Activated CD4-positive, alpha-beta T cell treated with anti-CD3 and anti-CD28 coated beads for 48 hours (primary cell): Measurements from ENCODE around the gene EMSY.

Source experiments
- DNase-seq: peaks from one replicate; pipeline ENCODE4 v3.0.0-alpha.2; 2020

EMSY gene

DNA sequence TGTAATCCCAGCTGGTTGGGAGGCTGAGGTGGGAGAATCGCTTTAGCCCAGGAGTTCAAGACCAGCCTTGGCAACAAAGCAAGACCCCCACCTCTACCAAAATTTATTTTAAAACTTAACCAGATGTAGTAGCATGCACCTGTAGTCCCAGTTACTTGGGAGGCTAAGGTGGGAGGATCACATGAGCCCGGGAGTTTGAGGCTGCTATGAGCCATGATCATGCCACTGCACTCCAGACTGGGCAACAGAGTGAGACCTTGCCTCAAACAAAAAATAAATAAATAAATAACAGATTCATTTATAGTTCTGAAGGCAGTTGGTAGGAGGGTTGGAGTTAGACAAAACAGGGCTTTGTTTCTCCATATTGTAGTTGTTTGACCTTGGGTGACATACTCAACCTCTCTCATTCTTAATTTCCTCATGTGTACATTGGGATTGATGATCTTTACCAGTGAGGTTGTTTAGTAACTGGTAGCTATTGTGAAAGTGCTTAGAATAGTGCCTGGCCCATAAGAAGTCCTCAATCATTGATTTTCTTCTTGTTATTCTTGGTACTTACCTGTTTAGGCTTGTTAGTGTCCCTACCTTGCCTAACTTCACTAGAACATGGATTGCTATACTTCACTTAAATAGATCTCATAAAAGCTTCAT lies 79.1 kb downstream of the EMSY start:
- no peak for DNase-seq

DNA sequence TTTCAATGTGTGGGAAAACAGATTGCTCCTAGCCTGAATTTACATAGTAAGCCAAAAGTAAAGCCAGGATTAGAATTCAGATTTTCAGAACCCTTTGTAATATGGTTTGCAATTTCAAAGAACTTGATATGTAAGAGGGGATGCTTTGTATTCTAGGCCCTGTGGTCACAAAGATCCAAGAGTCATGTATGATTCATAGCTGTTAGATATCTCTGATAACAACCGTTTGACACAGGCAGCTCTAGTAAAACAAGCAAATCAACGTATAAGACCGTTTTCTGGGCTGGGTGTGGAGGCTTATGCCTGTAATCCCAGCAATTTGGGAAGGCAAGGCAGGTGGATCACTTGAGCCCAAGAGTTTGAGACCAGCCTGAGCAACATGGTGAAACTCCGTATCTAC lies 79.6 kb downstream of the EMSY start:
- no peak for DNase-seq

DNA sequence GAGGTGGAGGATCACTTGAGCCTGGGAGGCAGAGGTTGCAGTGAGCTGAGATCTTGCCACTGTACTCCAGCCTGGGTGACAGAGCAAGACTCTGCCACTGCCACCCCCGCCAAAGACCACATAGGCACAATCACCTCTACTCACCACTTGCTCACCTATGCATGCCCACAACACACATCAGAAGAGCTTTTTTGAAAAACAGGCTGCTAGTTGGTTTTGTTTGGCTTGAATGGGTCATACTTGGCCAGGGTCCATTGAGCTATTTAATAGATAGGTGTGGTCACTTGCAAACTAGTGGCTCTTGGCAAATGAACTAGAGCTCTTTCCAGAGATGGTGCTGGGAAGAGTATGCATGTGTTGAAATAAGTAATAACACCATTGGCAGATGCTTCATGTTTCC lies 80.1 kb downstream of the EMSY start:
- no peak for DNase-seq

DNA sequence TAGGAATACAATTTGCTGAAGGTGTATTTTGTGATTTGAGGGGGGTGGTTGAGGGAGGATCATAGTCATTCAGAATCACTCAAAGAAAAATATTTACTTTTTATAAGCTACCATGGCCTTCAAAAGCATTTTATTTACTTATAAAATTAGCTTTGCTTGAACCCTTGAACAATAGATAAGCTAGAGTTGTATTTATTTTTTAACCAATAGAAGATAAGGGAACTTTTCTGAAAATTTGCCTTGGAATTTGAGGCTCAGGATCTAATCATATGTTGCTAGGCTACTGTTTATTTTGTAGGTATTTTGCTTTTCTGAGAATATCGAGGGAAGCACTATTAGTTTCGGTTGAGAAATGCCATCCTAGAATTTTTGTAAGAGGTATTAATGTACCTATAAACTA lies 82.1 kb downstream of the EMSY start:
- no peak for DNase-seq

DNA sequence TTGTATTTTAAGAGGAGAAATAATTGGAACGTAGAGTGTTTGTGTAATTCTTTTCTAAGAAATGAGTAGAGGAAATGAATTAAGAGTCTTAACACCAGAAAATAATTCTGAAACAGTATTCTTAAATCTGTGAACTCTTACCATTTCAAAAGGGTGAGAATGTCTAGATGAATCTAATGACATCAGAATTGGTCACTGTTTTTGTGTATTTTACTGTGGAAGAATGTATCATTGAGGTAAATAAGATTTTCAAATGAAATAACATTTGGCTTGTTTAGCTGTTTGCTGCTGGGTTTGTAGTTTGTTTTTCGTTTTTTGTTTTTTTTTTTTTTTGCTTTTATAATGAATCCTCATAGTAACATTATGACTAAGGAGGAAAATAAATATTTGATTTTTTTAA lies 97.6 kb downstream of the EMSY start:
- no peak for DNase-seq

DNA sequence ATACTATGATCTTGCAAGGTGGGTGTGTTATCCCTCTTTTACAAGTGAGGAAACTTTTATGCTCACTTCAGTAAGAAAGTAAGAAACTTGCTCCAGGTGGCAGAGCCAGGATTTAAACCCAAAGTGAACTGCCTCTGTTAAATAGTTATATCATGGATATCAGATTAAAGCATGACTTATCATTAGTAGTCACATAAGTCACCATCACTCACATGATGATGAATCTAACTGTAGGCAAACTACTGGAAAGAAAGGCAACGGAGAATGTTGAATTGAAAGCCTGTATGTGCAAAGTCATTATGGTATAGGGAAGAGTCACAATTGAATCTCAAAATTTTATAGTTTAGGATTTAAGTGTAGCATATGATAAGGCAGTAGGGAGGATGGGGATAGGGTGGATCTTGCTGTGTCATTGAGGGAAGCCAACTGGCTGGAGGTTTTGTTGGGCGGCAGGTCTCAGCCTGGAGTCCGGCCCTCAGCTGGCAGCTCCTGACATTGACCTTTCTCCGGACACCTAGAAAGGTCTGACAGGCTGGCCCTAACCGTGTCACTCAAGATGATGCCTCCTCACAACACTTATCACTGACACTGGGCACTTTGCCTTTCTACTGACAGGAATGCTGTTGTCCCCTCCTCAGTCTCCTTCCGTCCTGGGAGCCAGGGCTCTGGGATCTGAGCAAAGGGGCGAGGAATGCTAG lies 98.3 kb downstream of the EMSY start:
- no peak for DNase-seq

DNA sequence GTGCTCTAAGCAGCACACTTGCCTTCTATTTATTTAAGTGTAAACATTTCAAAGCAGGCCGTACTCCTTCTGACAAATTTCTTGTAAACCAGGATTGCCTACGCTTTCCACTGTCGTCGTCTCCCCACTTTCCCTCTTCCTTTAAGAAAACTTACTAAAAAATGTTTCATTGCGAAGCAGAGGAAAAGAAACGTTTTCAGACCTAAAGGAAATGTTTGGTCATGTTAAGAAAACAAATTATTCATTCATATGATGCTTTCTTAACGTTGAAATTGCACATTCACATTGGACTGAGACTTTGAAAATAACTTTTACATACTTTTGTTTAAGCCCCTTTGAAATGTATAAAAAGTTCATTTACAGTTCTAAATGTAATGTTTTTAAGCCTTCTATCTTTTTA lies 106.0 kb downstream of the EMSY start:
- DNase-seq: no peak

DNA sequence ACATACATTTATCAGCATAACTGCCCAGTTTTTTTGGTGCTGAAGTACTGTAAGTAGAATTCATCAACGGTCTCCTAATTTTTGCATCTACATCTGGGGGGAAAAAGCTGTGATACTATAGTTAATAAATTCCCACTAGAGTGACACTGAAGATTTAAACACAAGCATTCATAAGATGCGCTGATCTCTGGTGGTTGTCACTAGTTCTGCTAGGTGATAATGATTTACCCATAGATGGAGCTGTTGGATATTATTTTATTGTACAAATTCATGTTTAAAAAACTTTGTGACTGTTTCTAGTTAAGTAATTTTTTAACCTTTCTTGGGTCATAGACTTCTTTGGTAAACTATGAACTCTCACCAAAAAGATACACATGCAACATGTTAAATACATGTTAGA lies 106.6 kb downstream of the EMSY start:
- no peak for DNase-seq

DNA sequence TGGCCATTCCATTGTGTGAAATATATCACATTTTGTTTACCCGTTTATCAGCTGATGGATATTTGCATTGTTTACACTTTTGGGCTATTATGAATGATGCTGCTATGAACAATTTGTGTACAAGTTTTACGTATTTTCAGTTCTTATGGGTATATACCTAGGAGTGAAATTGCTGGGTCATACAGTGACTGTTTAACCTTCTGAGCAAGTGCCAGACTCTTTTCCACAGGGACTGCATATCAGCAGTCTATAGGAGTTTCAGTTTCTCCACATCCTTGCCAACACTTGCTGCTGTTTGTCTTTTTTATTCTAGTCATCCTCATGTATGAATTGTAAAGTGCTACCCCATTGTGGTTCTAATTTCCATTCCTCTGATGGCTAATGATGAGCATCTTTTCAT lies 108.2 kb downstream of the EMSY start:
- no peak for DNase-seq

DNA sequence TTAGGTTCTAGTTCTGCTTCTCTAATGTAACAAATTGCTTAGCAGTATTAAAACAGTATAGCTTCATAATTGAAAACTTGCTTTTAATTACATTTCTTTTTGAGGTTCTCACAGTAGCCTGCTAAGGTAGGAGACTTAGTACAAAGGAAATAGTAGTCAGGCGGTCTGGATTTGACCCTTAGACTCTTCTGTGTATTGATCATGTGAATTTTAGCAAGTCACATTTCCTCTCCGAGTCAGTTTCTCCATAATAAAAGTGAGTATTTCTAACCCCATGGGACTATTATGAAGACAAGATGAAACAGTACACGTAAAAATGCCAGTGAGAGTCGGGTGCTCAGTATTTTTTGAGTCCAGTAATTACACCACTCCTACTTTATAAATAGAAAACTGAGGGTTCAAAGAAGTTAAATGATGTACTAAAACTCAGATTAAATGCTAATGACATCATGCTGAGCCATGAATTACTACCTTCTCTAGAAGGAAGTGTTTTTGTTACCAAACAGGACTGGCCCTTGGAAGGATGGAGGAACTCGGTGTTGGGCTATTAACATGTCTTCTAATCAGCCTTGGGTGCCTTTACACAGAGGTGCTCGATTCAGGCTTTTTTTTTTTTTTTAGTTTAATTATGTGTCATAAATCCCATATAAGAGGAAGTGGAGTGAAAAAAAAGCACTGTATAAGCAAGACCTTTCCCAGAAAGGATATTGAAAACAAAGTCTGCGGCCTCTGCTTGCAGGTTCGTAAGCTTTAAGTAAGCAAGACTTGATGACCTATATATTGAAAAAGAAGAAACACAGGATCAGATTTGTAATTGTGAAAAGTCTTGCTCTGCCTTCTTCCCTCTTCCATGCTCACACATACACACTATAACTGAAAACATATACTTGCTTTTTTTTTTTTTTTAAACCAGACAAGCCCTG lies 109.0 kb downstream of the EMSY start:
- no peak for DNase-seq

DNA sequence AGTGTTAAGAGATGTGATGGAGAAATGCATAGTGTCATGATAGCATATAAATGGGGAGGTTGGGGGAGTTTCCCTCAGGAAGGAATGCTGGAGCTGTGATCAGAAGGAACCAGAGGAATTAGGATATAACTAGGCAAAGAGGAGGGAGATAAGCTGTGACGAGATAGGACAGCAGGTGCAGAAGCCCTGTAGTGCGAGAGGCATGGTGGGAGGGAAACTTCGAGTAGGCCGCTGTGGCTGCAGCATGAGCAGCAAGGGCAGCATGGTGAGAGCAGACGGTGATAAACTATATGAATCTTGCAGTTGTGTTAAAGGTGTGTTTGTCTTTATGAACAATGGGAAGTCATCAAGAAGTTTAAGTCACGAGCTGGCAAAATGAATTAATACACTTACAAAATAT lies 109.9 kb downstream of the EMSY start:
- no peak for DNase-seq

DNA sequence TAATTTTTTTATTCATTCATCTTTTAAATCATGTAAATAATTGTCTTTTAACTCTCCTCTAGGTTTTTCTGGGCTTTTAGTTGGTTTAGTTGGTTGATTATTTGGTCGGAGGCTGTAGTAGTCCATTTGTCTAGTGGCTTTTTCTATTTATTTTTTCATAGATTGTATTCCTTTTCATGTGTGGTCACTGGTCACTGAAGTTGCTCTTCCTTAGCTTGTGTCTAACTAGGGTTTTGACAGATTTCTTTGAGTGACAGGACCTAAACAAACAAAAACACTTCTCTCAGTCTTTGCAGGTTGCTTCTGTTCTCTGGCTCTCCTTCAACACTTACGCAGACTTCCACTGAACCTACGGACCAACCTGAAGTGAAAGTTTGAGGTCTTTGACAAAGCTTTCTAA lies 112.6 kb downstream of the EMSY start:
- DNase-seq: no peak

DNA sequence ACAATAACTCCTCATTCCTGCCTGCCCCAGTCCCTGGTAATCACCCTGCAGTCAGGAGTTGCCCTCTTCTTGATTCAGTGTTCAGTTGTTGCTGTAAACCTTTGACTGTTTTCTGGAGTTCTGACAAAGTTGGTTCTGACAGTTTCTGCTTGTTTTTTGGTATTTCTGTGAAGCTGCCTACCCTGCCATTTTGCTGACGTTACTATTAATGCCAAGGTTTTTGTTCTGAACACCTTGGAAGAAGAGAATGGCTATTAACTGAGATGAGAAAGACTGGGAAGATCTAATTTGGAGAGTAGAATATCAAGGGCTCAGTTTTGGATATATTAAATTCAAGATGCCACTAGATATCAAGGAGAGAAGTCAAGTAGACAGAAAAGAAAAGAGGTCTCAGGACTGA lies 113.7 kb downstream of the EMSY start:
- no peak for DNase-seq

DNA sequence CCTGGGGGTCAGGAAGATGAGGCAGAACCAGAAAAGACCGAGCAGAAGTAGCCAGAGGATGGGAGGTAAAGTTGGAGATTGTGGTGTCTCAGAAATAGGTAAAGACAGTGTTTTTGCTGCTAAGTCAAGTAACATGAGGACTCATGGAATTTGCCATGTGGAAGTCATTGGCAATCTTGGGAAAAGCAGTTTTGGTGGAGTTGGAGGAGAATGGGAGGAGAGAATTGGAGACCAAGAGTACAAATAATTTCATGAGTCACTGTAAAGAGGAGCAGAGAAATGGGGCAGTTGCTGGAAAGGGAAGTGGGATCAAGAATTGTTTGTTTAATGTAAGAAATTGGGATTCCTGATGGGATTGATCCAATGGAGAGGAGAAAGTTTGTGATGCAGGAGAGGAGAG lies 114.1 kb downstream of the EMSY start:
- no peak for DNase-seq

DNA sequence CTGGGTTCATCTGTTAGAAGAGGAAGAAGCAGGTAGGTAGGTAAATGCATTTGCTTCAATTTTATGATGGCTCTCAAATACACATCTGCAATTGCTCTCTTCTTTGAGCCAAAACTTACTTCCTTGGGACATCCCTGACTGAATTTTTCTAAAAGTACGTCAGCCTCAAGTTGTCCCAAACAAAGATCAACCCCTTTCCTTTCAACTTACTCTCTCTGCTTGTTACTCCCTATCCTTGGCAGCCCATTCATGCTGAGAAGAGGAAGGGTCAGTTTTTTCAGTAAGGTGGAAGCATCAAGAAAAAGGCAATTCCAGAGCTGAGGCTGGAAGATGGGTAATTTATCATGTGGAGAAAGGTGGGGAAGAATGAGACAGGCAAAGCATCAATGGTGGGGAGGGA lies 114.5 kb downstream of the EMSY start:
- no peak for DNase-seq

DNA sequence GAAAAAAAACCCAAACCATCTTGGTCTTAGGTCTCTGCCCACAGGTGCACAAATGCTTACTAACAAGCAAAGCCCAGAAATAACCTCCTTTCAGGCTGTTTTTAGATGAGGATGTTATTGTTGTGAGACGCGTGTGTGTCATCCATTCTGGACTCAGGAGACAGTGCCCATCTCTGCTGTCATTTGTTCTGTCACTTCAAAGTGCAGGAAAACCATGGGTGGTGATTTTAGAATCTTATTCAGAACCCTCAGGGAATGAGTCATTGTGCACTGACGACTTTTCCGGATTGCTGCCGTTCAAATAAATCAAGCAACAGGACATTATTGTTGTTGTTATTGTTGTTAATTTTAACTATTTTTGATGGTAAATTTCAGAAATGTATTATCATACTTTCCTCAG lies 115.4 kb downstream of the EMSY start:
- DNase-seq: peak; percentile 19

DNA sequence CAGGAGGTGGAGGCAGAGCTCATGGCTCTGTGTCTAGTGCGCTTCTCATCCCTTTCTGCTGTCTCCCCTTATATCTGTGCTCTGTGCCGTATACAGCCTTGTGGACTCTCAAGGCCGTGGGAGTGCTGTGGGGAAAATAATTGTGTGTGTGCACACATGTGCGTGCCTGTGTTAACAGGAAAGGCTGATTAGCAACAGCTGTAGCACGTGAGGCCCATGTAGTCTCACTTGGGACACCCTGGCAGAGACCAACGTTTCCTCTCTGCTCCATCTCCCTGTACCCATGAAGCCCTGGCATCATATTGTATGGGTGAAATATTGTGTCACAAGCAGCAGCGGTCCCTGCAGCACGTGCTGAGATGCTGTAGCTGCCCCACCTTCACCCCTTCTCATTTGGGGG lies 116.4 kb downstream of the EMSY start:
- no peak for DNase-seq

DNA sequence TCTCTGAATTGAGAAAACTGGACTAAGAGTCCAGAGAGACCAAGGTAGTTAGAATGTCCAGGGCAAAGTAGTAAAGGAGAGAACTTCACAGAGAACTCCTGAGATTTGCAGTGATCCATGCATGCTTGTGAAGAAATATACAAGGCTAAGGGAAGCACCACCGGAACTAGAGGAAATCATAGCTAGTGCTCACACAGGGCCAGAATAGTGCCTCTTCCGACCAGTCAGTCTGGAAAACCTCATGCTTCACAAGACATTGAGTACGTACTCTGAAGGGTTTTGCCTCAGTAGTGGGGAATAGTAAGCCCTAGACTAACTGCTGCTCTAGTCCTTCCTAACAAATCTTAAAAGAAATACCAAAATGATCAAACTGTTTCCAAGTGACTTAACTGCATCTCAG lies 117.7 kb downstream of the EMSY start:
- no peak for DNase-seq

DNA sequence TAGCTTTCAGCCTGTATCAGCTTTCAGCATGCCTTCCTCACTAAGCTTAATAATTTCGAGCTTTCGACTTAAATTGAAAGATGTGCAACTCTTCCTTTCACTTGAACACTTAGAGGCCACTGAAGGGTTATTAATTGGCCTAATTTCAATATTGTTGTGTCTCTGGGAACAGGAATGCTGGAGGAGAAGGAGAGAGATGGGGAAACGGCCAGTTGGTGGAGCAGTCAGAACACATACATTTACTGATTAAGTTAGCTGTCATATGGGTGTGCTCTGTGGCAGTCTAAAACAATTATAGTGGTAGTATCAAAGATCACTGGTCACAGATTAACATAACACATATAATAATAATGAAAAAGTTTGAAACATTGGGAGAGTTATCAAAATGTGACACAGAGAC lies 119.5 kb downstream of the EMSY start:
- no peak for DNase-seq

DNA sequence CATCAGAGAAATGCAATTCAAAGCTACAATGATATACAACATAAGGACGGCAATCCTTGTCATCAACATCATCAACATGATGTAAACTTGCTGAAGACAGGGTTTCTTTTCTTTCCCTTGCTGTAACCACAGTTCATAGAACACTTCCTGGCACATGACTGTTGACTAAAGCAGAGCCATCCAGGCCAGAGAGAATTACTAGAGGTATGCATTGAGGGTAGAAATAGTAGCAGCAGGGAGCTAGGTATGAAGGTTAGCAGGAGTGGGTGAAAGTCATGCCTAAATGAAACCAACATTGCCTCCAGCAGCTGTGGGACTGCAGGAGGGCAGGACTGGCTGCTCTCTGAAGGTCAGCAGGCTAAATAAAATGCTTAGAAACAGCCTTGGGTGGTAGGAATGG lies 122.0 kb downstream of the EMSY start:
- DNase-seq: no peak

DNA sequence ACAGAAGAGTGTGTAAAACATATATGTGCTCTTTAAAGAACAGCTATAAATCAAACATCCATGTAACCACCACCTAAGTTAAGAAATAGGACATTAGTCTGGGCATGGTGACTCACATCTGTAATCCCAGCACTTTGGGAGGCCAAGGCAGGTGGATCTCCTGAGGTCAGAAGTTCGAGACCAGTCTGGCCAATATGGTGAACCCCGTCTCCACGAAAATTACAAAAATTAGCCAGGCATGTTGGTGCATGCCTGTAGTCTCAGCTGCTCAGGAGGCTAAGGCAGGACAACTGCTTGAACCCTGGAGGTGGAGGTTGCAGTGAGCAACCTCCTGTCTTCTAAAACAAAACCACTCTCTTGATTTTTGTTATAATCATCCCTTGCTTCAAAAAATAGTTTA lies 122.4 kb downstream of the EMSY start:
- no peak for DNase-seq

DNA sequence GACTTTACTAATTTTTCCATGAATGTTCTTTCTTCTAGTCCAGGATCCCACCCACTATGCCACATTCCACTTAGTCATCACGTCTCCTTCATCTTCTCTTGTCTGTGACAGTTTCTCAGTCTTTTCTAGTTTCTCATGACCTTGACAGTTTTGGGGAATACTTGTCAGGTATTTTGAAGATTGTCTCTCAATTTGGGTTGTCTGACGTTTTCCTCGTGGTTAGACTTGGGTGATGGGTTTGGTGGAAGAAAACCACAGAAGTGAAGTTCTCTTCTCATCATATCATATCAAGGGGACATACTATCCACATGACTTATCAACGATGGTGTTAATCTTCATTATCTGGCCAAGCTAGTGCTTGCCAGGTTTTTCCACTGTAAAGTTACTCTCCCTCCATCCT lies 123.3 kb downstream of the EMSY start:
- no peak for DNase-seq

DNA sequence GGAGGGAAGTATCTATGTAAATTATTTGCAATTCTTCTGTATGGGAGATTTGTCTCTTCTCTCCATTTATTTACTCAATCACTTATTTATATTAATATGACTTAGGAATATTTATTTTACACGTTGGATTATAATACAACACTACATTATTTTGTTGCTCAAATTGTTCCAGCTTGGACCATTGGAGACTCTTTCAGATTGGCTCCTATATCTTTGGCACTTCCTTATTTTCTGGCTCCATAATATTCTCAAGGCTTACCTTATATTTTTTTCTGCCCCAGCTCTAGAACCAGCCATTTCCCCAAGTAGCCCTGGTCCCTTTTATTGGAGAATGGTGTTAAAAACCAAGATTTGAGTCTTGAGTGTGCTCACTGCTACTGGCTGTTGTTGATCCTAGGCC lies 123.8 kb downstream of the EMSY start:
- DNase-seq: no peak
